ENCODE results near the gene AGTPBP1.
A peak's percentile ranks its signal among the peaks of the same experiment; 100 is the strongest.

The AGTPBP1 gene

DNA sequence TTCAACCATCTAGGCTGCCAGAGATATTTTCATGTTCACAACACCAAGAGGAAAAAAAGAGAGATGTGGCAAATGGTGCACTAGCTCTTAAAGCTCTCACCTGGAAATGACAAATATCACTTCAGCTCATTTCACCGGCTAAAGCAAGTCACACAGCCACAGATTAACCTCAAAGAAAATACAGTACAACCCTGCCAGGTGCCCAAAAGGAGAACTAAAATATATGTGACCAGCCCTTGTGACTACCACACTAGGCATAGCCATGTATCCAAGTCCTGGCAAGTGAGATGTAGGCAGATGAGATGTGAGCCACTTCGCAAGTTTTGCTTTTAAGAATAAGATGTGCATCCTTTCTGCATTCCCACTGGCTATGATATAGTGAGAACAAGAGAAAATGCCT is 41.4 kb downstream of the AGTPBP1 start:
- no peaks in the 10 kb centered on the region for H3K27me3 Mint-ChIP-seq
- no peak overlapping the region for H3K4me3 Mint-ChIP-seq
- H3K9me3 Mint-ChIP-seq: no peaks in the 10 kb centered on the region
- H3K27ac Mint-ChIP-seq: no peak overlapping the region
- peaks cover 28% of the 10 kb centered on the region for H3K4me1 Mint-ChIP-seq
- ATAC-seq: peak; percentile 67
- H3K36me3 Mint-ChIP-seq: peaks cover 18% of the 10 kb centered on the region

DNA sequence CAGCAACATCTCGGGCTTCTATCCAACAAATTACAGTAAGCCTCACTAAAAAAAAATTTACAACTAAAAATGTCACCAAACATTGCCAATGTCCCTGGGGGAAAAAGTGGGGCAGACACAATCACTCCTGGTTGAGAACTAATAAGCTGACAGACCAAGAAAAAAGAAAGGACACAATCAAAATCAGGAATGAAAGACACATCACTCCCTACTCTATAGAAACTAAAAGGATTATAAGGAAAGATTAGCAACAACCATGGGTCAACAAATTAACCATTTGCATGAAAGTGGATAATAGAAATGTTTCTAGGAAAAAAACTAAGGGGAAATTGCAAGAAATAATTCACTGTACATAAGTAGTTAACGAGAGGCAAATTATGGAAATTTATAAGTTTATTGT is 53.4 kb downstream of the AGTPBP1 start:
- no peak overlapping the region for H3K4me3 Mint-ChIP-seq
- H3K27me3 Mint-ChIP-seq: no peaks in the 10 kb centered on the region
- no peak overlapping the region for H3K27ac Mint-ChIP-seq
- no peaks in the 10 kb centered on the region for H3K9me3 Mint-ChIP-seq
- no peak for ATAC-seq
- H3K36me3 Mint-ChIP-seq: peaks cover 51% of the 10 kb centered on the region
- H3K4me1 Mint-ChIP-seq: peaks cover 7% of the 10 kb centered on the region

DNA sequence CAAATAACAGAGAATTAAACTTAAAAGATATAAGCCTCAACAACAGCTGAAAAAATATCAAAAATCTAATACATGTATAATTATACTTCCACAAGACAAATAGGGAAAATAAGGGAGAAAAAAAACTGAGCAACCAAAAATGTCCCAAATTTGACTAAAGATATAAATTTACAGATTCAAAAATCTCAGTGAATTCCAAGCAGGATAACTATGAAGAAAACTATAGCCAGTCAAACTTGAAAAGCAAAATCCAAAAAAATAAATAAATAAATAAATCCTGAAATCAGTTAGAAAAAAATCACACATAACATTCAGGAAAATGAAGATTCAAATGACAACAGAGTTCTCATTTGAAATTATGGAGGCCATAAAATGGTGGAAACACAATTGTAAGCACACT is 56.7 kb downstream of the AGTPBP1 start:
- H3K27ac Mint-ChIP-seq: no peak overlapping the region
- no peaks in the 10 kb centered on the region for H3K27me3 Mint-ChIP-seq
- peaks cover 61% of the 10 kb centered on the region for H3K36me3 Mint-ChIP-seq
- no peaks in the 10 kb centered on the region for H3K9me3 Mint-ChIP-seq
- no peak for ATAC-seq
- H3K4me3 Mint-ChIP-seq: no peak overlapping the region
- H3K4me1 Mint-ChIP-seq: peaks cover 7% of the 10 kb centered on the region

DNA sequence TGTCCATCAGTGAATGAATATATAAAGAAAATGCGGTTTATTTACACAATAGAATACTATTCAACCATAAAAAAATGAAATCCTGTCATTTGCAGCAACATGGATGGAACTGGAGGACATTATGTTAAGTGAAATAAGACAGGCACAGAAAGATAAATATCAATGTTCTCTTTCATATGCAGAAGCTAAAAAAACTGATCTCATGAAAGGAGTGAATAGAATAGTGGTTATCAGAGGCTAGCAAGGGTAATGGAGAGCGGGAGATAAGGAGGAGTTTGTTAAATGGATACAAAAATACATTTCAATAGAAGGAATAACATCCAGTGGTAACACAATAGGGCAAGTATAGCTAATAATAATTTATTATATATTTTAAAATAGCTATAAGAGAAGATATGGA is 65.0 kb downstream of the AGTPBP1 start:
- ATAC-seq: no peak
- Mint-ChIP-seq H3K4me1 (no peaks in the 10 kb centered on the region), H3K36me3 (peaks cover 48% of the 10 kb centered on the region), H3K9me3 (no peaks in the 10 kb centered on the region), H3K4me3 (no peak overlapping the region), H3K27ac (no peak overlapping the region), H3K27me3 (no peaks in the 10 kb centered on the region)

DNA sequence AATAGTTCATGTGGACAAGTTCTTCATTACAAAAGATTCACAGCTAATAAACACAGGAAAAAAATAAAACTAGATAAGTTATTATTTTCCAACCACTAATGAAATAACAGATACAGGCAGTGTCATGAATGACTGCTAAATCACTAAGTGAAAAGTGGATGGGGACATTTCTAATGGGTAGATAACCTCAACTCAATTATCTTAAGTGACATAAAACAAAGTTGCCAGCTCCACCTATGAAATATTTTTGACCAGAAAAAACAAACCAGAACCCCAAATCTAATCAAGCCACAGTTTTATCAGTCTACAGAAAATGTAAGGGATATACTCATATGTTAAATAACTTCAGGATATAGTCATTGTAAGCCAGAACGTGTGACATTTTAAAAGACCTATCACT is 74.4 kb downstream of the AGTPBP1 start:
- Mint-ChIP-seq H3K4me3 (no peak overlapping the region), H3K4me1 (no peaks in the 10 kb centered on the region), H3K27ac (no peak overlapping the region), H3K27me3 (no peaks in the 10 kb centered on the region), H3K36me3 (peaks cover 53% of the 10 kb centered on the region), H3K9me3 (no peaks in the 10 kb centered on the region)
- no peak for ATAC-seq

DNA sequence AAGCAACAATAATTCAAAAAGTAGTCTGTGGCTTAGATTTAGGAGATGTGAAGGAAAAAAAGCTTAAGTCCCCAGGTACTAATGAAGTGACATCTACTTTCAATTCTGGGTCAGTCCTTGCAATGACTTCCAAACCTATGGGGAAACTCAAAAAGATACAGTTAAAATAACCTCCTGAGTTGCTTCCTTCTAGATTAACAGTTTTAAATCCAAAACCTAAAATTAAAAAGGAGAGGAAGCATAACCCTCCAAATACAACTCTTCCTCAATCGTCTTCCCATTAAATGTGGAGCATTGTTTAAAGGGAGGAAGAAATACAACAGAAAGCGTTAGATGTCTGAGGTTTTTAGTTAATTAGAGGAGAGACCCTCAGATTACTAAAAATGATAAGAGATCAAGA is 75.7 kb downstream of the AGTPBP1 start:
- no peak overlapping the region for H3K27ac Mint-ChIP-seq
- no peaks in the 10 kb centered on the region for H3K27me3 Mint-ChIP-seq
- ATAC-seq: no peak
- no peak overlapping the region for H3K4me3 Mint-ChIP-seq
- no peaks in the 10 kb centered on the region for H3K4me1 Mint-ChIP-seq
- no peaks in the 10 kb centered on the region for H3K9me3 Mint-ChIP-seq
- H3K36me3 Mint-ChIP-seq: peaks cover 40% of the 10 kb centered on the region

DNA sequence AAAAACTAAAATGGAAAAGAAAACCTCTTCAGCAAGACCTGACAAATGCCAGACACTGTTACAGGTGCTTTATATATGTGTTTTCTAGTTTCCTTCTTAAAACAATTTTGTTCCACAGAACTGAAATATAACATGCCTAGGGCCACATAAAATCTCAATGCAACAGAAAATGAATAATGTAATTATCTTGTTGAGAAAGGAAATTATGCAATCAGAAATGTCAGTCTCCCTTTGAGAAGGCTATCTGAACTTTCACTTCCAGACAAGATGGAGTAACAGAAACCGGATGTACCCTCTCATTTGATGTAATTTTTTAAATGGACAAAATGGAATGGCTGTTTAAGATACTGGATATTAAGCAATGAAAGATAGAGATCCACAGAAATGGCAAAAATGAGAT is 79.2 kb downstream of the AGTPBP1 start:
- no peak for ATAC-seq
- H3K27ac Mint-ChIP-seq: no peak overlapping the region
- H3K4me3 Mint-ChIP-seq: no peak overlapping the region
- no peaks in the 10 kb centered on the region for H3K4me1 Mint-ChIP-seq
- H3K9me3 Mint-ChIP-seq: no peaks in the 10 kb centered on the region
- H3K27me3 Mint-ChIP-seq: no peaks in the 10 kb centered on the region
- peaks cover 21% of the 10 kb centered on the region for H3K36me3 Mint-ChIP-seq

DNA sequence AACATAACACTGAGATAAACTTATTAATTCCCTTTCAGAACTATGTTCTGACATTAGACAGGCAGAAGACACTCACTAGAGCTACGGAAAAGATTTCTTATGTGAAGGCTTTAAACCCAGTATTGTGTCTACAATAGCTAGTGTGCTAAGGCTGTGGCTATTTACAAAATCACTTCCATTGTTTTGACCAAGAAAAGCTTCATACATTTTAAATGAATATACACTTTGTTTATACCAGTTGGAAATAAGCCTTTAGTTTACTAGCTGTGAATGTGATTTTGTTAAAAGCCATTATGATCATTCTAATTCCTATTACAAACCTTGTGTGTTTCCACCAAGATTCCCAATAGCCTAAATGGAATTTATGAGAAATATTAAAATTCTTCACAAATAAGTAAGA is 83.0 kb downstream of the AGTPBP1 start:
- H3K27me3 Mint-ChIP-seq: no peaks in the 10 kb centered on the region
- H3K4me3 Mint-ChIP-seq: no peak overlapping the region
- H3K36me3 Mint-ChIP-seq: peaks cover under 1% of the 10 kb centered on the region
- ATAC-seq: no peak
- no peaks in the 10 kb centered on the region for H3K9me3 Mint-ChIP-seq
- H3K4me1 Mint-ChIP-seq: no peaks in the 10 kb centered on the region
- H3K27ac Mint-ChIP-seq: no peak overlapping the region

DNA sequence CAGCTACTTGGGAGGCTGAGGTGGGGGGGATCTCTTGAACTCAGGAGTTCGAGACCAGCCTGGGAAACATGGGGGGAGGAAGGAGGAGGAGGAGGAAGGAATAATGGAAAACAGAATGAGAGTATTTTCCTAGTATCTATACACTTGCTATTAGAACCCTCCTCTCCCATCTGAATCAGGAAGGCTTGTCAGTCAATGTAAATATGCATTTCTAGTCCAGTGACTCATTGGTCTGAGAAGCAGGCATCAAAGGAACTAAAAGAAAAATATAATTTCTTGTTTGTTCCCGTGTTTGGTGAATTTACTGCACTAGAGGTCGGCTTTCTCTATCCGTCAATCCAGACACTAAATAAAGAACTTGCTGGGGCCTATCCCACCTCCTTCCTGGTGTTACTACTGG is 88.6 kb downstream of the AGTPBP1 start:
- no peak for ATAC-seq
- H3K4me3 Mint-ChIP-seq: no peak overlapping the region
- peaks cover 22% of the 10 kb centered on the region for H3K36me3 Mint-ChIP-seq
- H3K4me1 Mint-ChIP-seq: peaks cover 5% of the 10 kb centered on the region
- H3K27me3 Mint-ChIP-seq: no peaks in the 10 kb centered on the region
- H3K9me3 Mint-ChIP-seq: peaks cover 2% of the 10 kb centered on the region
- no peak overlapping the region for H3K27ac Mint-ChIP-seq

DNA sequence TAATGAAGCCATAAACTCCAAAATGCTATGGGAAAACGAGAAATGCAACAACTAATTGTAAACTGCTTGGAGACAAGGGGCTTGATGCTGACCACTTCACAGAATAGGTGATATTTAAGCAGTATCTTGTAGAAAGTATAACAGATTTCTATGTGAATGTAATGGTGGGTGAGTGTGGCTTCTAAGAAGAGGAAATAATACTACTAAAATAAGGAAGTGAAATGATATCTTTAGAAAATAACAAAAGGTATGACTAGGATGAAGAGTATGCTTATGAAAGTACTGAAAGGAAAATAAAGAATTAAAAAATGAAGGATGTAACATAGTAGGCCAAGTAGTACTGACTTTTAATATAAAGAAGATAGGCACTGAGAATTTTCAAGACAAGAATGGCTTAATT is 94.2 kb downstream of the AGTPBP1 start:
- Mint-ChIP-seq H3K4me1 (peaks cover 17% of the 10 kb centered on the region), H3K4me3 (peak overlapping the region; percentile 19), H3K27me3 (no peaks in the 10 kb centered on the region), H3K9me3 (peaks cover 5% of the 10 kb centered on the region), H3K27ac (peak overlapping the region; percentile 59), H3K36me3 (peaks cover 35% of the 10 kb centered on the region)
- peak; percentile 94 for ATAC-seq

DNA sequence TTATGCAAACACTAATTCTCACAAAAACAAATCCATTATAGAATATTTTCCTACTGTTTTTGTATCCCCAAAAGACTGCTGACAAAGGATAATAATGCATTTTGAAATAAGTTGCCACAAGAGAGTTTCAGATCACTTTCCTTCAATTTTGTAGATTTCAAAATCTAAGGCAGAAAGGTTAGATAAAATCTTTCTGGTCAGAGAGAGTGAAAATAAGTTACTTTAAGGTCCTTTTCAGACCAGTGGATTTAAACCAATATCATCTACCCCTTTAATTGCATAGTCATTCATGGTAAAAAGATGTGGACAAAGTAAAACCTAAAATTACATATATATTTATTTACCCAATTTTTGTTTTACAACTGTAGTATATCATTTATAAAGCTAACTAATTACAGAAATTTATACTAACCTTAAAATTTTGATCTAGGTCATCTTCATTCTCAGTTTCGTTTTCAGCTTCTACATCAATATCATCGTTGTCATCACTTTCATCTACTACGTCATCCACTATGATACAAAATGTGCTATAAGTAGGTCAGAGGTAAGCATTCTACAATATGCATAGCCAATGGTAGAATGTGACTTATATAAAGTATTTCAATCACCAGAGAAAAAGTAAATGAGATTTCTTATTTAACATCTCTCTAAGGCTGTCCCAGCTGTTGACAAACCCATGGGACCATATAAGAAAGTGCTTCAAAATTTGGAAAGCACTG is 95.7 kb downstream of the AGTPBP1 start:
- Mint-ChIP-seq H3K4me1 (peaks cover 17% of the 10 kb centered on the region), H3K27me3 (no peaks in the 10 kb centered on the region)

DNA sequence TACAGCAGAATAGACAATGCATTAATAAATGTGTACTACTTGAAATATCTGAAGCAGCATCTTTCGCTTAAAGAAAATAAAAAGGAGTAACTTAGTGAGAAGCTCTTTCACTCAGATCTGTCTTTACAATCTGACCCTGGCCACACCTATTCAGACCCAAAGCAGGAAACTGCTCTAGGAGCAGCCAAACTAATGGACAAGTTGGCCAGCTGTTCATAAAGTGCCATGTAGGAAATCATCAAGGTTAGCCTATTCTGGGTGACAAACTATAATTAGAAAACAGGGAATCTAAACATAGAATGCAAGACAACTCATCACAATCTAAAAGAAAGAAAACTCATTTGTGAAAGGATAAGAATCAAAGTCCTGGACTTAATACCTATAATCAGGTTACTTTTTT is 101.3 kb downstream of the AGTPBP1 start:
- Mint-ChIP-seq H3K27ac (no peak overlapping the region), H3K9me3 (no peaks in the 10 kb centered on the region), H3K4me3 (no peak overlapping the region), H3K4me1 (no peaks in the 10 kb centered on the region), H3K27me3 (no peaks in the 10 kb centered on the region), H3K36me3 (peaks cover 43% of the 10 kb centered on the region)
- no peak for ATAC-seq

More for the DNA sequence above, 95.7 kb downstream of the AGTPBP1 start:
- H3K36me3 Mint-ChIP-seq: peaks cover 47% of the 10 kb centered on the region
- no peak overlapping the region for H3K27ac Mint-ChIP-seq
- peaks cover 5% of the 10 kb centered on the region for H3K9me3 Mint-ChIP-seq
- H3K4me3 Mint-ChIP-seq: no peak overlapping the region
- no peak for ATAC-seq

DNA sequence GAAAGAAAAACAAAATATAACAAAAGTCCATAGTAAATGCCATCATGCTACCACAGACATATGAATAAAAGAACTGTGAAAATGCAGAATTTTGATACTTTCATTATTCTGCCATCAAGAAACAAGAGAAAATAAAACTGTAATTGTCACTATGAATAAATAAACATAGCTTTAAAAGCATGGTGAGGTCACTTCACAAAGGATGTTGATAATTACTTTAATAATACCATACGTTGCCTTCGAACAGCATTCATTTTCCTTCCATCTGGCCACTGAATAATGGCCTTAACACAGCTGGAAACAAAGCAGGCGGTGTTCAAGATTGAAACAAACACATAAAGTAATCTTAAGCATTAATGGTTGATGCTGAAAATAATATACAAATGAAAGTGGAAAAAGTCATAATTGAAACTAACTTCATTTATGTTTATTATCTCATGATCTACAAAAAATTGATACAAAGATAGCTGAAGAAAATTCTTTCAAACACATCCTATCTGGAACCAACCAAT is 102.0 kb downstream of the AGTPBP1 start:
- ATAC-seq: no peak
- H3K36me3 Mint-ChIP-seq: peaks cover 36% of the 10 kb centered on the region
- H3K27ac Mint-ChIP-seq: no peak overlapping the region
- no peaks in the 10 kb centered on the region for H3K9me3 Mint-ChIP-seq
- H3K27me3 Mint-ChIP-seq: no peaks in the 10 kb centered on the region
- no peak overlapping the region for H3K4me3 Mint-ChIP-seq
- H3K4me1 Mint-ChIP-seq: no peaks in the 10 kb centered on the region

DNA sequence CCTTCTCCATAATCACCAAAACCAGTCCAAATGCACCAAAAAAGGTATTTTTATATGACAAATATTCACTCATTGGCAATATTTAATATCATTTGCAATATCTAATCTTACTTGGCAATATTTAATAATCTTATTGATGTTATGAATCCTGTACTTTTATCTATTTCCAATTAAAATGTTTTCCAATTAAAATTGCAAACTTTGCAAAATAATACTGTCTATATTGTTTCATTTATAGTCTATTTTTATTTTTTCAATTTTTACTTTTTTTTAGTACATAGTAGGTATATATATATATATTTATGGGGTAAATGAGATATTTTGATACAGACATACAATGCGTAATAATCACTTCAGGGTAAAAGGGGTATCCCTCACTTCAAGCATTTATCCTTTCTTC is 109.9 kb downstream of the AGTPBP1 start:
- Mint-ChIP-seq H3K4me1 (no peaks in the 10 kb centered on the region), H3K36me3 (peaks cover 33% of the 10 kb centered on the region), H3K27ac (no peak overlapping the region), H3K9me3 (no peaks in the 10 kb centered on the region), H3K4me3 (no peak overlapping the region), H3K27me3 (no peaks in the 10 kb centered on the region)
- ATAC-seq: no peak

DNA sequence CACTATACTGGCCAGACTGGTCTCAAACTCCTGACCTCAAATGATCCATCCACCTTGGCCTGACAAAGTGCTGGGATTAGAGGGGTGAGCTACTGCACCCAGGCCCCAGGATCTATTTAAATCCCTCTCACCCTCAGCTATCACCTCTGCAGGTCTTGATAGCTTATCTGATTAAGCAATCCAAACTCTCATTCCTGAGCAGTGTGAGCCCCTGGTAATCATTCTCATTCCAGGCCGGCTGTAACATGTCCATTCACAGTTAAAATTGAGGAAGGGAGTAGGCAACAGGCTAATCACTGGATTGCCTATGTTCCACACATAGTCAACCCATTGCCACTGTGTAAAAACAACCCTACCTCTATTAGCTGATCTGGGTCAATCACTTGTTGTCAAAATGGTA is 111.1 kb downstream of the AGTPBP1 start:
- Mint-ChIP-seq H3K4me3 (no peak overlapping the region), H3K27me3 (no peaks in the 10 kb centered on the region), H3K36me3 (peaks cover 27% of the 10 kb centered on the region), H3K4me1 (no peaks in the 10 kb centered on the region), H3K27ac (no peak overlapping the region), H3K9me3 (no peaks in the 10 kb centered on the region)
- ATAC-seq: no peak

DNA sequence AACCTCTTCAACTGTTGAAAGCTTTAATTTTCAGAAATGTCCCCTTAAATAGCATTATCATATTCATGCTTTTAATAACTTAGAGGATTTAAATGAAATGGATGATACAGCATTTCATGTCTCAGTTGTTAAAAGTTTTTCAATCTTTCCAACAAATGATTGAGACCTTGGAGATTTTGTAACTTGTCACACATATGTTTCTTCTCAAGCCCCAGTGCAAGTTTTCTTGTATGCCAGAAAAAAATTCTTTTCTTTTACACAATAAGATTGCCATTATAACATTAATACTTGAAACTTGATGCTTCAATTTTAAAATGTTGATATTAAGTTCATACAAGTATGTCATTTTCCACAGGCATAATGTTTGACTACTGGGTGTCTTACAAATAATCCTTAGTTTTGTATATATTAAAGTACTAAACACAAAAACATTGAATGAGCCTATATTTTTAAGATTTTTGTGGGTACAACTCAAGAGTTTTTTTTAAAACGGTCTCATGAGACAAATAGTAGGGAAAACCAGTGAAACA is 124.5 kb downstream of the AGTPBP1 start:
- H3K27me3 Mint-ChIP-seq: no peaks in the 10 kb centered on the region
- H3K4me3 Mint-ChIP-seq: no peak overlapping the region
- H3K27ac Mint-ChIP-seq: no peak overlapping the region
- no peaks in the 10 kb centered on the region for H3K9me3 Mint-ChIP-seq
- no peak for ATAC-seq
- H3K4me1 Mint-ChIP-seq: no peaks in the 10 kb centered on the region
- peaks cover 24% of the 10 kb centered on the region for H3K36me3 Mint-ChIP-seq

Data from stimulated activated memory B cell treated with anti-CD40 and anti-IgM and Interleukin-4, amounts not matched to agents 10 μg/mL and 1 μg/mL and 100 μg/mL, for 72 hours (primary cell).